Trophoblast cell (in vitro differentiated cells and primary cell): ENCODE measurements around the gene TEX54.
A peak's percentile ranks its signal among the peaks of the same experiment; 100 is the strongest.

Experiments used
- DNase-seq, 2 donors: peaks; one replicate each; pipeline ENCODE4 v3.0.0-alpha.2; 2016
- H2AFZ ChIP-seq: 2 replicates; pipeline ENCODE4 v1.6.1; 2013; ENCODE audit warnings: low read length, moderate library complexity, mild to moderate bottlenecking; ENCODE audit not compliant: insufficient read depth, poor library complexity
- H2AK5ac ChIP-seq: 2 replicates; pipeline ENCODE4 v1.6.1; 2013; ENCODE audit warnings: mild to moderate bottlenecking, low read length
- H2BK120ac ChIP-seq: 2 replicates; pipeline ENCODE4 v1.6.1; 2013; ENCODE audit warnings: low read length, mild to moderate bottlenecking, moderate library complexity; ENCODE audit not compliant: insufficient read depth, poor library complexity
- H2BK12ac ChIP-seq: 2 replicates; pipeline ENCODE4 v1.6.1; 2013; ENCODE audit warnings: mild to moderate bottlenecking, low read length, moderate library complexity
- H2BK5ac ChIP-seq: 2 replicates; pipeline ENCODE4 v1.6.1; 2013; ENCODE audit warnings: low read length, low read depth, moderate library complexity, mild to moderate bottlenecking; ENCODE audit not compliant: poor library complexity
- H3K14ac ChIP-seq: 2 replicates; pipeline ENCODE4 v1.6.1; 2013; ENCODE audit warnings: mild to moderate bottlenecking, low read length
- H3K18ac ChIP-seq: 2 replicates; pipeline ENCODE4 v1.6.1; 2013; ENCODE audit warnings: mild to moderate bottlenecking, low read length
- H3K23ac ChIP-seq: 2 replicates; pipeline ENCODE4 v1.6.1; 2013; ENCODE audit warnings: low read length
- H3K27ac ChIP-seq: 2 replicates; pipeline ENCODE4 v1.5.1; 2013; ENCODE audit warnings: low read depth, mild to moderate bottlenecking, inconsistent platforms, low read length, moderate library complexity
- H3K27me3 ChIP-seq: 2 replicates; pipeline ENCODE4 v1.6.1; 2013; ENCODE audit warnings: inconsistent platforms, mild to moderate bottlenecking, low read length, moderate library complexity; ENCODE audit not compliant: insufficient read depth
- H3K36me3 ChIP-seq, 2 experiments: 1 replicate in 1 of 2; 2 replicates in 1 of 2; pipeline ENCODE4 v1.6.1; 2013; ENCODE audit warnings: low read length in 2 of 2, mild to moderate bottlenecking in 2 of 2, moderate library complexity in 1 of 2; ENCODE audit not compliant: insufficient read depth in 2 of 2, control insufficient read depth in 1 of 2
- H3K4ac ChIP-seq: 2 replicates; pipeline ENCODE4 v1.6.1; 2013; ENCODE audit warnings: low read depth, mild to moderate bottlenecking, low read length, moderate library complexity
- H3K4me1 ChIP-seq, 2 experiments: 1 replicate in 1 of 2; 2 replicates in 1 of 2; pipeline ENCODE4 v1.6.1; 2013; ENCODE audit warnings: low read length in 2 of 2, mild to moderate bottlenecking in 2 of 2, moderate library complexity in 1 of 2; ENCODE audit not compliant: insufficient read depth in 2 of 2, control insufficient read depth in 1 of 2
- H3K4me2 ChIP-seq: 2 replicates; pipeline ENCODE4 v1.6.1; 2013; ENCODE audit warnings: inconsistent platforms, mild to moderate bottlenecking, low read length, moderate library complexity
- H3K4me3 ChIP-seq: 2 replicates; pipeline ENCODE4 v1.5.1; 2013; ENCODE audit warnings: mild to moderate bottlenecking, low read depth, low read length, inconsistent platforms
- H3K79me1 ChIP-seq: one replicate; pipeline ENCODE4 v1.6.1; 2013; ENCODE audit warnings: low read length
- H3K79me2 ChIP-seq: 2 replicates; pipeline ENCODE4 v1.6.1; 2013; ENCODE audit warnings: low read length, mild to moderate bottlenecking; ENCODE audit not compliant: control insufficient read depth, insufficient read depth, poor library complexity
- H3K9ac ChIP-seq: 2 replicates; pipeline ENCODE4 v1.6.1; 2013; ENCODE audit warnings: mild to moderate bottlenecking, low read length
- H3K9me3 ChIP-seq: 2 replicates; pipeline ENCODE4 v1.6.1; 2013; ENCODE audit warnings: low read depth, mild to moderate bottlenecking, control low read depth, inconsistent platforms, low read length; ENCODE audit not compliant: insufficient read depth
- H4K12ac ChIP-seq: 2 replicates; pipeline ENCODE4 v1.6.1; 2013; ENCODE audit warnings: low read depth, mild to moderate bottlenecking, low read length, moderate library complexity
- H4K8ac ChIP-seq: 2 replicates; pipeline ENCODE4 v1.6.1; 2013; ENCODE audit warnings: low read depth, mild to moderate bottlenecking, low read length, moderate library complexity
- H4K91ac ChIP-seq: one replicate; pipeline ENCODE4 v1.6.1; 2013; ENCODE audit warnings: low read depth, mild to moderate bottlenecking, low read length, moderate library complexity
- whole genome bisulfite sequencing: extraction: QIAGEN DNeasy Blood & Tissue Kit; methylation state at CpG from one replicate; pipeline ENCODE4 v1.1.7; 2013; ENCODE audit warnings: missing lambda C conversion rate; ENCODE audit not compliant: insufficient read length, insufficient coverage; ENCODE audit errors: extremely low coverage; 5-methylcytosine and 5-hydroxymethylcytosine counted together

The TEX54 gene

GRCh38 chr11:62880803-62881578 lies 48.4 kb upstream of the TEX54 start, which contains the start of gene SLC3A2:
TSS of gene SLC3A2 (plus strand) at chr11:62880896. CDS start at chr11:62881024, 128 bp downstream.
- Histone ChIP-seq H3K4me3 (peak within 1 kb of the TSS; percentile 99), H2BK5ac (peak within 1 kb of the TSS; percentile 95), H3K79me1 (peaks cover 21% of the 10 kb centered on the region), H3K27me3 (no peaks in the 10 kb centered on the region), H3K4me1 (peaks cover 13 to 25% of the 10 kb centered on the region in 2 experiments), H3K18ac (peak within 1 kb of the TSS; percentile 91), H2BK120ac (peak within 1 kb of the TSS; percentile 99), H4K8ac (peak within 1 kb of the TSS; percentile 92), H3K4me2 (peak within 1 kb of the TSS; percentile 69), H3K27ac (peak within 1 kb of the TSS; percentile 94), H3K9ac (peak within 1 kb of the TSS; percentile 99), H4K91ac (peak within 1 kb of the TSS; percentile 96), H3K23ac (no peak within 1 kb of the TSS), H3K14ac (peak within 1 kb of the TSS; percentile 96), H2AFZ (peak within 1 kb of the TSS; percentile 35), H3K4ac (peak within 1 kb of the TSS; percentile 99), H4K12ac (peak within 1 kb of the TSS; percentile 65), H3K9me3 (peaks cover 3% of the 10 kb centered on the region), H3K36me3 (peaks cover 33 to 38% of the 10 kb centered on the region in 2 experiments), H2AK5ac (peak within 1 kb of the TSS; percentile 69), H3K79me2 (peaks cover 21% of the 10 kb centered on the region), H2BK12ac (peak within 1 kb of the TSS; percentile 28)
- DNase-seq = peak; percentile 91 to 93
- WGBS = no CpG with 5 or more reads among the region's 69 CpGs

DNA sequence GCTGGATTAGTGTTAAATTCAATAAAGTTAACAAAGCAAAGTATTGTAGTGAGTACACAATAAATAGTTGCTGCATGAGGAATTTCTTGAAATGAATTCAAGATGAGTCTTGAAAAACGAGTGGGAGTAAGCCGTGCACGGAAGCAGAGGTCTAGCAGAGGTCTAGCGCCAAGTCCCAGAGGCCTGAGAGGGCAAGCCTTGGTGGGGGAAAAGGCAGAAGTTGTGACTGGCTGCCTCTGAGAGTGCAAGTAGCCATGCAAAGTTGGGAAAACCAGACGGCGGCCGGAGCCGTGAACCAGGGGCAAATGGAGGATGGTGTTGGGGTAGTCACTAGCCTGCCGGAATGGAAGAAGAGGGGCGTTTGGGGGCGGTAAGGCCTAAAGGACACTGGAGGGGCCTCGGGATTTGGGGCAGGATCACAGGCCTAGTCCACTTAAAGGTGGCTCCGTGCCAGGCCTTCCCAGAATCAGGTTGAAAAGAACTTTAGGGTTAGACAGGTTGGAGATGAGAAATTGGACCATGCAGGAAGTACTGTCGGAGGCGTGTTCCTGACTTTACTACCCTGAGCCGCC lies 47.7 kb upstream of the TEX54 start:
- Histone ChIP-seq H3K79me1 (peaks cover 21% of the 10 kb centered on the region), H2BK12ac (no peak overlapping the region), H3K27me3 (no peaks in the 10 kb centered on the region), H3K27ac (peak overlapping the region; percentile 48), H3K9ac (no peak overlapping the region), H3K4me2 (peak overlapping the region; percentile 56), H3K23ac (no peak overlapping the region), H3K9me3 (peaks cover 3% of the 10 kb centered on the region), H3K4me3 (peak overlapping the region; percentile 27), H3K4ac (peak overlapping the region; percentile 23), H3K4me1 (peaks cover 13 to 28% of the 10 kb centered on the region in 2 experiments), H2AFZ (no peak overlapping the region), H3K36me3 (peaks cover 30 to 31% of the 10 kb centered on the region in 2 experiments), H3K79me2 (peaks cover 21% of the 10 kb centered on the region), H2AK5ac (peak overlapping the region; percentile 27), H4K12ac (no peak overlapping the region), H4K8ac (peak overlapping the region; percentile 47), H4K91ac (peak overlapping the region; percentile 55), H3K18ac (peak overlapping the region; percentile 41), H2BK5ac (peak overlapping the region; percentile 38), H2BK120ac (peak overlapping the region; percentile 44), H3K14ac (peak overlapping the region; percentile 5)
- peak in 1 of 2 donors; percentile 32 for DNase-seq
- WGBS = no CpG with 5 or more reads among the region's 16 CpGs

DNA sequence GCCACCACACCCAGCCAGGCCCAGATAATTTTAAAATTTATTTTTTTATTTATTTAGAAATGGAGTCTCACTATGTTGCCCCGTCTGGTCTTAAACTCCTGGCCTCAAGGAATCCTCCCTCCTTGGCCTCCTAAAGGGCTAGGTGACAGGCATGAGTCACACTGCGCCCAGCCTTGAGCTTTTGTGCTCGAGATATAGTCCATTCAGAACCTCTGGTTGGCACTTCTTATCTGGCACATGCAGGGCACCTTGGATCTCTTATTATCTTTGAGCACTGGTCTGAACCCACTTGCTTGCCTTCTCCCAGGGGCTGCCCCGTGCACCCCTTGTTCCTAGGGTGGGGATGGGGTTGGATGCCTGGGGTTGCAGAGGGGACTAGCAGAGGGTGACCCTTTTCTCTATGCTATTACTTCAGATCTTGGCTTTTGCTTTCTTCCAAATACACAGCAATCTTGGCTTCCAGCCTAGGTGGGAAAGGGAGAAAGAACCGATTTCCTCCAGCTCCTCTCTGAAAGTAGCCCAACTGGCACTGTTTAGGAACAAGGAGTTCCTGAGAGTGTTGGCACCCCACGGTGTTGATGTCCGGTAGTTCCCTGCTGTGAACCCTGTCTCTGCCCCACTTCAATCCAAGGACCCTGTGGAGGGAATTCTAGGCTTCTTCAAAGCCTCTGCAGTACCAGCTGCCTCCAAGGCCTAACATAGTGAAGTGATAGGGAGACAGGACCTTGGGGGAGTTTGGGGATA lies 46.8 kb upstream of the TEX54 start:
- no peak overlapping the region for H3K4me2 ChIP-seq
- peak overlapping the region; percentile 59 for H4K12ac ChIP-seq
- no peak overlapping the region for H3K23ac ChIP-seq
- peak overlapping the region; percentile 13 for H4K91ac ChIP-seq
- H3K18ac ChIP-seq = no peak overlapping the region
- H3K9ac ChIP-seq = no peak overlapping the region
- no peaks in the 10 kb centered on the region for H3K27me3 ChIP-seq
- H3K4me3 ChIP-seq = no peak overlapping the region
- no peak overlapping the region for H2BK5ac ChIP-seq
- H3K4me1 ChIP-seq = peaks cover 13 to 26% of the 10 kb centered on the region in 2 experiments
- H2AK5ac ChIP-seq = no peak overlapping the region
- WGBS = no CpG with 5 or more reads among the region's 7 CpGs
- H3K79me2 ChIP-seq = peaks cover 21% of the 10 kb centered on the region
- H3K36me3 ChIP-seq = peaks cover 23 to 25% of the 10 kb centered on the region in 2 experiments
- no peak overlapping the region for H3K14ac ChIP-seq
- no peak overlapping the region for H3K27ac ChIP-seq
- peak overlapping the region; percentile 29 for H4K8ac ChIP-seq
- H2AFZ ChIP-seq = no peak overlapping the region
- H2BK12ac ChIP-seq = no peak overlapping the region
- H2BK120ac ChIP-seq = no peak overlapping the region
- H3K4ac ChIP-seq = peak overlapping the region; percentile 59
- no peak for DNase-seq
- peaks cover 21% of the 10 kb centered on the region for H3K79me1 ChIP-seq
- H3K9me3 ChIP-seq = peaks cover 3% of the 10 kb centered on the region

GRCh38 chr11:62876712-62877111 lies 44.1 kb upstream of the TEX54 start:
- WGBS = no CpG with 5 or more reads among the region's 6 CpGs
- peak in 1 of 2 donors; percentile 72 for DNase-seq
- peaks cover 7% of the 10 kb centered on the region for H3K79me1 ChIP-seq
- H2AFZ ChIP-seq = no peak overlapping the region
- H3K9ac ChIP-seq = no peak overlapping the region
- H4K91ac ChIP-seq = no peak overlapping the region
- H4K12ac ChIP-seq = no peak overlapping the region
- no peak overlapping the region for H4K8ac ChIP-seq
- no peak overlapping the region for H3K4me3 ChIP-seq
- no peak overlapping the region for H2BK120ac ChIP-seq
- H2BK5ac ChIP-seq = no peak overlapping the region
- H3K14ac ChIP-seq = no peak overlapping the region
- peaks cover 9% of the 10 kb centered on the region for H3K79me2 ChIP-seq
- H3K27ac ChIP-seq = no peak overlapping the region
- no peak overlapping the region for H3K18ac ChIP-seq
- H2BK12ac ChIP-seq = no peak overlapping the region
- peaks cover 3% of the 10 kb centered on the region for H3K9me3 ChIP-seq
- H3K23ac ChIP-seq = no peak overlapping the region
- H3K4me1 ChIP-seq = peaks cover 7 to 10% of the 10 kb centered on the region in 2 experiments
- H3K4ac ChIP-seq = no peak overlapping the region
- peaks cover 8 to 18% of the 10 kb centered on the region in 2 experiments for H3K36me3 ChIP-seq
- no peak overlapping the region for H3K4me2 ChIP-seq
- H3K27me3 ChIP-seq = no peaks in the 10 kb centered on the region
- no peak overlapping the region for H2AK5ac ChIP-seq
